ENCODE measurements around the gene CA12. TPM values are rescaled to one million over a fixed set of nuclear protein-coding genes. Genes with fewer than 3 reads are reported as not detected.
A peak's percentile ranks its signal among the peaks of the same experiment; 100 is the strongest.

The CA12 gene
- total RNA-seq, 6 donors from 2014 or later, result 2.2 to 14.6 (median 6.4) TPM

GRCh38 chr15:63388511-63388910 is 6.9 kb upstream of the CA12 start:
- no peaks in the 10 kb centered on the region for H3K36me3 ChIP-seq
- H3K4me3 ChIP-seq, result no peak overlapping the region
- H3K27ac ChIP-seq, result no peak overlapping the region
- no peaks in the 10 kb centered on the region for H3K9me3 ChIP-seq
- no peak for ATAC-seq (ENCODE audit: low FRiP score in 2 of 2)
- no peak for DNase-seq
- TF ChIP-seq POLR2A (IDR thresholded peaks at IDR 0.05) (no peak), EP300 (IDR thresholded peaks at IDR 0.05) (no peak), POLR2AphosphoS5 (IDR thresholded peaks at IDR 0.05) (no peak), CTCF (IDR thresholded peaks at IDR 0.05) (no peak)
- WGBS, 2 donors, result 68 to 69% methylated on average over 5 of the region's 5 CpGs
- no peaks in the 10 kb centered on the region for H3K27me3 ChIP-seq
- peaks cover 0 to 17% (median 6%) of the 10 kb centered on the region in 4 donors for H3K4me1 ChIP-seq

- Histone ChIP-seq H3K27me3 (no peaks in the 10 kb centered on the region), H3K4me1 (peaks cover 0 to 17% (median 6%) of the 10 kb centered on the region in 4 donors), H3K27ac (peak overlapping the region in 1 of 4 donors; percentile 7), H3K36me3 (no peaks in the 10 kb centered on the region), H3K4me3 (no peak overlapping the region), H3K9me3 (no peaks in the 10 kb centered on the region)
- TF ChIP-seq EP300 (IDR thresholded peaks at IDR 0.05) (no peak), POLR2A (IDR thresholded peaks at IDR 0.05) (no peak), CTCF (IDR thresholded peaks at IDR 0.05) (no peak), POLR2AphosphoS5 (IDR thresholded peaks at IDR 0.05) (no peak)
- DNase-seq (no peak), ATAC-seq (ENCODE audit: low FRiP score in 2 of 2) (peak in 1 of 2 donors; percentile 41)
- WGBS, 2 donors, result 67 to 80% methylated on average over 11 of the region's 11 CpGs
These were observed 6.3 kb upstream of the CA12 start for GRCh38 chr15:63387748-63388493.

GRCh38 chr15:63385911-63386531 is 4.4 kb upstream of the CA12 start:
- 59 to 69% methylated on average over 1 of the region's 1 CpG for WGBS, 2 donors
- TF ChIP-seq POLR2AphosphoS5 (IDR thresholded peaks at IDR 0.05) (no peak), POLR2A (IDR thresholded peaks at IDR 0.05) (no peak), EP300 (IDR thresholded peaks at IDR 0.05) (no peak), CTCF (IDR thresholded peaks at IDR 0.05) (no peak)
- H3K27me3 ChIP-seq, result peaks cover 0 to 6% (median 0%) of the 10 kb centered on the region in 4 donors
- DNase-seq (no peak), ATAC-seq (ENCODE audit: low FRiP score in 2 of 2) (no peak)
- no peaks in the 10 kb centered on the region for H3K9me3 ChIP-seq
- H3K4me1 ChIP-seq, result peaks cover 9 to 21% (median 14%) of the 10 kb centered on the region in 4 donors
- no peaks in the 10 kb centered on the region for H3K36me3 ChIP-seq
- H3K4me3 ChIP-seq, result no peak overlapping the region
- no peak overlapping the region for H3K27ac ChIP-seq

GRCh38 chr15:63384906-63385305 is 3.3 kb upstream of the CA12 start:
- no peak for TF ChIP-seq CTCF (IDR thresholded peaks at IDR 0.05)
- no peak for TF ChIP-seq POLR2A (IDR thresholded peaks at IDR 0.05)
- no peak for TF ChIP-seq POLR2AphosphoS5 (IDR thresholded peaks at IDR 0.05)
- no peak for TF ChIP-seq EP300 (IDR thresholded peaks at IDR 0.05)
- Histone ChIP-seq H3K4me3 (no peak overlapping the region), H3K4me1 (peaks cover 9 to 20% (median 13%) of the 10 kb centered on the region in 4 donors), H3K36me3 (no peaks in the 10 kb centered on the region), H3K9me3 (no peaks in the 10 kb centered on the region), H3K27ac (no peak overlapping the region), H3K27me3 (peaks cover 0 to 7% (median 0%) of the 10 kb centered on the region in 4 donors)
- DNase-seq (no peak), ATAC-seq (ENCODE audit: low FRiP score in 2 of 2) (no peak)
- 68 to 73% methylated on average over 2 of the region's 2 CpGs for WGBS, 2 donors

All from upper lobe of left lung (tissue), 6 donors.